ENCODE measurements around the gene EPN3.

EPN3 gene

GRCh38 chr17:50550661-50551432 is 18.3 kb downstream of the EPN3 start:
- peak; percentile 90 for DNase-seq (ENCODE audit: low spot score)

GRCh38 chr17:50551433-50551815 is 18.9 kb downstream of the EPN3 start:
- no peak for DNase-seq (ENCODE audit: low spot score)

GRCh38 chr17:50551884-50552283 is 19.3 kb downstream of the EPN3 start:
- DNase-seq (ENCODE audit: low spot score) = no peak

- no peak for DNase-seq (ENCODE audit: low spot score)
These were observed 21.7 kb downstream of the EPN3 start for GRCh38 chr17:50554201-50554600.

- DNase-seq (ENCODE audit: low spot score) = no peak
These were observed 24.3 kb downstream of the EPN3 start for GRCh38 chr17:50556803-50557202.

GRCh38 chr17:50557630-50558029 is 25.1 kb downstream of the EPN3 start:
- DNase-seq (ENCODE audit: low spot score) = no peak

- no peak for DNase-seq (ENCODE audit: low spot score)
These were observed 25.6 kb downstream of the EPN3 start for GRCh38 chr17:50558091-50558490.

GRCh38 chr17:50558581-50558940 is 26.0 kb downstream of the EPN3 start:
- DNase-seq (ENCODE audit: low spot score) = no peak

- no peak for DNase-seq (ENCODE audit: low spot score)
These were observed 26.5 kb downstream of the EPN3 start for GRCh38 chr17:50558941-50559614.

GRCh38 chr17:50559674-50560184 is 27.2 kb downstream of the EPN3 start:
- peak; percentile 72 for DNase-seq (ENCODE audit: low spot score)

GRCh38 chr17:50560185-50560824 is 27.8 kb downstream of the EPN3 start, which contains the start of gene CACNA1G:
TSS of gene CACNA1G (plus strand) at chr17:50560715. CDS start at chr17:50561460, 745 bp downstream.
- peak; percentile 98 for DNase-seq (ENCODE audit: low spot score)

GRCh38 chr17:50560931-50561745 is 28.6 kb downstream of the EPN3 start:
- no peak for DNase-seq (ENCODE audit: low spot score)

GRCh38 chr17:50561746-50562141 is 29.2 kb downstream of the EPN3 start:
- no peak for DNase-seq (ENCODE audit: low spot score)

- no peak for DNase-seq (ENCODE audit: low spot score)
These were observed 29.9 kb downstream of the EPN3 start for GRCh38 chr17:50562242-50563091.

- DNase-seq (ENCODE audit: low spot score) = no peak
These were observed 30.6 kb downstream of the EPN3 start for GRCh38 chr17:50563092-50563511.

- peak; percentile 85 for DNase-seq (ENCODE audit: low spot score)
These were observed 32.4 kb downstream of the EPN3 start for GRCh38 chr17:50564916-50565315.

GRCh38 chr17:50565402-50566350 is 33.1 kb downstream of the EPN3 start:
- DNase-seq (ENCODE audit: low spot score) = peak; percentile 44

GRCh38 chr17:50566886-50567285 is 34.4 kb downstream of the EPN3 start:
- no peak for DNase-seq (ENCODE audit: low spot score)

GRCh38 chr17:50568659-50569058 is 36.1 kb downstream of the EPN3 start:
- no peak for DNase-seq (ENCODE audit: low spot score)

GRCh38 chr17:50569592-50569991 is 37.1 kb downstream of the EPN3 start:
- no peak for DNase-seq (ENCODE audit: low spot score)

Measured in AG08396 (cell line).